NCI-H1694 (cell line): Measurements from ENCODE around the gene MOK.

Experiments used
- DNase-seq: peaks from one replicate; lab custom pipeline; 2025; lab: John Stamatoyannopoulos, UW

Gene MOK

GRCh38 chr14:102283631-102284129 is 21.3 kb downstream of the MOK start:
- no peak for DNase-seq

- no peak for DNase-seq
Observed at GRCh38 chr14:102282751-102283465, 22.1 kb downstream of the MOK start.

GRCh38 chr14:102280376-102280962 is 24.5 kb downstream of the MOK start:
- DNase-seq: no peak

- no peak for DNase-seq
Observed at GRCh38 chr14:102279688-102280348, 25.1 kb downstream of the MOK start.

GRCh38 chr14:102279282-102279681 is 25.7 kb downstream of the MOK start:
- DNase-seq: no peak

- no peak for DNase-seq
Observed at GRCh38 chr14:102278631-102278935, 26.4 kb downstream of the MOK start.

- no peak for DNase-seq
Observed at GRCh38 chr14:102277874-102278630, 26.9 kb downstream of the MOK start.

- no peak for DNase-seq
Observed at GRCh38 chr14:102275866-102276265, 29.1 kb downstream of the MOK start.

- no peak for DNase-seq
Observed at GRCh38 chr14:102272392-102272791, 32.6 kb downstream of the MOK start.

- no peak for DNase-seq
Observed at GRCh38 chr14:102264775-102265174, 40.2 kb downstream of the MOK start.

GRCh38 chr14:102264355-102264754 is 40.6 kb downstream of the MOK start:
- no peak for DNase-seq

- no peak for DNase-seq
Observed at GRCh38 chr14:102262929-102263462, 42.0 kb downstream of the MOK start.

GRCh38 chr14:102258136-102258535 is 46.8 kb downstream of the MOK start:
- DNase-seq: no peak

- no peak for DNase-seq
Observed at GRCh38 chr14:102256716-102257115, 48.2 kb downstream of the MOK start.

GRCh38 chr14:102255401-102256190 is 49.4 kb downstream of the MOK start:
- no peak for DNase-seq

GRCh38 chr14:102252834-102253801 is 51.8 kb downstream of the MOK start:
- DNase-seq: no peak

- no peak for DNase-seq
Observed at GRCh38 chr14:102251161-102251560, 53.8 kb downstream of the MOK start.

- DNase-seq: no peak
Observed at GRCh38 chr14:102250636-102251035, 54.3 kb downstream of the MOK start.

GRCh38 chr14:102249981-102250380 is 55.0 kb downstream of the MOK start:
- DNase-seq: no peak

GRCh38 chr14:102249041-102249440 is 55.9 kb downstream of the MOK start:
- DNase-seq: no peak
